HG03064 (cell line): ENCODE measurements around the gene NEU1.
"Not testable (repeated sequence)": the region's sequence is repeated elsewhere in the genome, so short reads cannot be mapped to it uniquely, and the experiment has no call there.

ENCODE experiments used
- ATAC-seq: cut with Tn5 transposase; IDR thresholded peaks from one replicate; pipeline ENCODE4 v1.9.1; 2021; ENCODE audit warnings: low read depth; ENCODE audit not compliant: unreplicated experiment

Gene NEU1

DNA sequence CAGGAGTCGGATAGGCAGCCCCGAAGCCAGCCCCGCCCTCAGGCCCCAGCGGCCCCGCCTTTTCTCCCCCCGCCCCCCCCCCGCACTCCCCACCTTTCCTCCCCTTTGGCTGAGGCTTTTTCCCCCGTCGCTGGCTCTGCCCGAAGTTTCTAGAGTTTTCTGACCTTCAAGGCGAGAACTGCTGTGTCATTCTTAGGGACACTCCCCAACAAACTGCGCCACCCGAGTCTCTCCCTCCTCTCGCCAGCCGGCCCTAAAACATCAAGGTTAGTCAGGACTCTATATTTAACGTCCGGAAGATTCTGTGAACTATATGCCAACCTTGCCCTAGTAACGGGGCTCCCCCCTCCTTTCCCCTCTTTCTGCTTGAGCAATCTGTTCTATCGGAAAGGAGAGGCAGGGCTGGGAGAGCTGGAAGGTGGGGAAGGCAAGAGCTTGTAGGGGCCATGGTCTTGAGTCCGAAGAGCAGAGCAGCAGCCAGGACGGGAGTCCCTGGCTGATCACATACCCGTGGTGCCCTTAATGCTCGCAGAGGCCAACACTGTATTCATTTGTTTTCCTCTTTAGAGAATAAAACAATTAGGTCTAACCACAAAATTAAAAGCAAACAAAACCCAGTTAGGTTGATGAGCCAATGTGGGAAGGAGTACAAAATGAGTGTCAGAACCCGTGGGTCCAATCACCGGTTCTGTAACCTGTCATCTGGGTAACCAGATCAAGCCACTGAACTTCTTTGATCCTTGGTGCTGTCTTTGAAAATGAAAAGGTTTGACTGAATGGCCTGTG, 40.4 kb downstream of the NEU1 start:
- ATAC-seq, result no peak

DNA sequence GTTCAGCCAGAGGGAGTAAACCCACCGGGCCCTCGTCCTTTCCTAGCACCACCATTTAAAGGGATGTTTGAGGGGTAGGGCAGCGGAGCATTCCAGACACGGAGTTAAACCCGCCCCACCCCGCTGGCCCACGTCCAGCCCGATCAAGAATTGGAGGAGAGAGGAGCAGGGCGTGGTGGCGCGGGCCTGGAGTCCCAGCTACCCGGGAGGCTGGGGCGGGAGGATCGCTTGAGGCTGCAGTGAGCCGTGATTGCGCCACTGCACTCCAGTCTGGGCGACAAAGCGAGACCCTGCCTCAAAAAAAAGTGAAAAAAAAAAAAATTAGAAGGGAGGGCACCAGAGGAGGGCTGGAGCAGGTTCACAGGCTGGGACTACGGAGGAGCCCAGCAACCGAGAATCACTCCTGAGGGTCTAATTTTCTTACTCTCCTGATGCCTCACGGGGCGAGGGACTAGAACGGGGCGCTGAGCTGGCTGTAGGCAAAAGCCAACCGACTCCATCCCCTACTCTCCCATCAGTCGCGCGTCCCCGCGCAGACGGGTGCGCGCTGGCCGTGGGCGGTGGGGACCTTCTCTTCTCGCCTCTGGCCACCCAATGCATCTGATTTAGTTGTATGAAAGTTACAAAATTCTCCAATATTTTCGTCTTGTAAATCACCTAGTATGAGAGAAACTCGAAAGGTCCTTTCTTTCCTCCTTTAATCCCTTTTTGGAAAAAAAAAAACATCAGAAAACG, 41.2 kb downstream of the NEU1 start:
- no peak for ATAC-seq

DNA sequence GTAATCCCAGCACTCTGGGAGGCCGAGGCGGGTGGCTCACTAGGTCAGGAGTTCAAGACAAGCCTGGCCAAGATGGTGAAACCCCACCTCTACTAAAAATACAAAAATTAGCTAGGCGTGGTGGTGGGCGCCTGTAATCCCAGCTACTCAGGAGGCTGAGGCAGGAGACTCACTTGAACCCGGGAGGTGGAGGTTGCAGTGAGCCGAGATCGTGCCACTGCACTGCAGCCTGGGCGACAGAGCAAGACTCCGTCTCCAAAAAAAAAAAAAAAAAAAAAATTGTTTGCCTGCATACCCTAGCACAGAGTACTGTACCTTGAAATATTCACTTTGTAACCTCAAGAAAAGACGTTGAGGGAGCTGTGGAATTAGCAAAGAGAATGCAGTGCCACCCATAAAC, 42.2 kb downstream of the NEU1 start:
- ATAC-seq, result not testable (repeated sequence)

DNA sequence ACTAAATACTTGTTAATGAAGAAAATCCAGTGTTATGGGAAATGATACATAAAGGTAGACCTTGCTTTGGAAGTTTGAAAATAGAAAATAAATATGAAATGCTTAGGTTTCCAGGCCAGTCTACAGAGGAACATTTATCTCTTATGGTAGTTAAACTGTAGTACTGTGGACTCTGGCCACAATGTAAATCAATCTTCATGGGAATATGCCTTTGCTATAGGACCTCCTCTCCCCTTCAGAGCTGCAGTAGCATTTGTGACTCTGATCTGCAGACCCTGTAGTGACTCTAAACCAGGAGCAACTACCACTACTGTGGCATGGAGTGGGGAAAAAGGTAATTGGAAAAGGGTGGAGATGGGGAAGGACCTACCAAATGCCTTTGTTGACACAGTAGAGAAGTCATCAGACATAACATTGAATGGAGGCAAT, 42.7 kb downstream of the NEU1 start:
- ATAC-seq, result no peak

DNA sequence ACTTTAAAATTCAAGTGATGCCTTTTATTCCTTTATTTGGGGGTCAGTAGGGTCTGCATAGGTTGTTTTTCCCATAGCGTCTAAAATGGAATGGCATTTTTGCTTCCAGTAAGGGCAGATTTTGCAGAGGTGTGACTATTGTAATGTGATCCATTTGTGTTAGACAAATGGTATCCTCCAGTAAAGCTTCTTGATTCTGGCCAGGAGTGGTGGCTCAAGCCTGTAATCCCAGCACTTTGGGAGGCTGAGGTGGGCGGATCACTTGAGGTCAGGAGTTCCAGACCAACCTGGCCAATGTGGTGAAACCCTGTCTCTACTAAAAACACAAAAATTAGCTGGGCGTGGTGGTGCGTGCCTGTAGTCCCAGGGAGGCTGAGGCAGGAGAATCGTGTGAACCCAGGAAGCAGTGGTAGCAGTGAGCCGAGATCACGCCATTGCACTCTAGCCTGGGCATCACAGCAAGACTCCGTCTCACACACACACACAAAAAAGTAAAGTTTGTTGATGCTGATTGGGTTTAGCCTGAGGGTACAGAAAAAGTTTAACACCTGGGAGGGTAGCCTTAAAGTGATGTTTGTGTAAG, 44.6 kb downstream of the NEU1 start:
- ATAC-seq, result not testable (repeated sequence)

DNA sequence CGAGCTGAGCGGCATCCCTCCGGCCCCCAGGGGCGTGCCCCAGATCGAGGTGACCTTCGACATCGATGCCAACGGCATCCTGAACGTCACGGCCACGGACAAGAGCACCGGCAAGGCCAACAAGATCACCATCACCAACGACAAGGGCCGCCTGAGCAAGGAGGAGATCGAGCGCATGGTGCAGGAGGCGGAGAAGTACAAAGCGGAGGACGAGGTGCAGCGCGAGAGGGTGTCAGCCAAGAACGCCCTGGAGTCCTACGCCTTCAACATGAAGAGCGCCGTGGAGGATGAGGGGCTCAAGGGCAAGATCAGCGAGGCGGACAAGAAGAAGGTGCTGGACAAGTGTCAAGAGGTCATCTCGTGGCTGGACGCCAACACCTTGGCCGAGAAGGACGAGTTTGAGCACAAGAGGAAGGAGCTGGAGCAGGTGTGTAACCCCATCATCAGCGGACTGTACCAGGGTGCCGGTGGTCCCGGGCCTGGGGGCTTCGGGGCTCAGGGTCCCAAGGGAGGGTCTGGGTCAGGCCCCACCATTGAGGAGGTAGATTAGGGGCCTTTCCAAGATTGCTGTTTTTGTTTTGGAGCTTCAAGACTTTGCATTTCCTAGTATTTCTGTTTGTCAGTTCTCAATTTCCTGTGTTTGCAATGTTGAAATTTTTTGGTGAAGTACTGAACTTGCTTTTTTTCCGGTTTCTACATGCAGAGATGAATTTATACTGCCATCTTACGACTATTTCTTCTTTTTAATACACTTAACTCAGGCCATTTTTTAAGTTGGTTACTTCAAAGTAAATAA, 45.3 kb downstream of the NEU1 start:
- ATAC-seq, result not testable (repeated sequence)

DNA sequence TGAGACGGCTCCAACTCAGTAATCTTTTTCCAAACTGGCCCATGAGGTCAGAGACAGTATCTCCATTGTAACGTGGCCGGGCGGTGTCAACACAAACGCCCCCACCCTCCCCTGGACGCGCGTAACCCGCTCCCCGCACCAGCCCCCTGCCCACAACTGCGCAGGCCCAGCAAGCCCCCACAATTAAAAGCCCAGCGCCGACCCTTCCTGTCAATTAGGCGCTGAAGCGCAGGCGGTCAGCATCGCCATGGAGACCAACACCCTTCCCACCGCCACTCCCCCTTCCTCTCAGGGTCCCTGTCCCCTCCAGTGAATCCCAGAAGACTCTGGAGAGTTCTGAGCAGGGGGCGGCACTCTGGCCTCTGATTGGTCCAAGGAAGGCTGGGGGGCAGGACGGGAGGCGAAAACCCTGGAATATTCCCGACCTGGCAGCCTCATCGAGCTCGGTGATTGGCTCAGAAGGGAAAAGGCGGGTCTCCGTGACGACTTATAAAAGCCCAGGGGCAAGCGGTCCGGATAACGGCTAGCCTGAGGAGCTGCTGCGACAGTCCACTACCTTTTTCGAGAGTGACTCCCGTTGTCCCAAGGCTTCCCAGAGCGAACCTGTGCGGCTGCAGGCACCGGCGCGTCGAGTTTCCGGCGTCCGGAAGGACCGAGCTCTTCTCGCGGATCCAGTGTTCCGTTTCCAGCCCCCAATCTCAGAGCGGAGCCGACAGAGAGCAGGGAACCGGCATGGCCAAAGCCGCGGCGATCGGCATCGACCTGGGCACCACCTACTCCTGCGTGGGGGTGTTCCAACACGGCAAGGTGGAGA, 47.4 kb downstream of the NEU1 start, which contains the start of the genes HSPA1A and HSPA1L:
Gene HSPA1A, plus strand, starts transcription at position 519 of the 814 bp plus-strand sequence. Its CDS starts 214 bp downstream, at position 733.
Gene HSPA1L, minus strand, starts transcription at position 259 of the 814 bp plus-strand sequence. CDS start 3,311 bp downstream, outside the sequence.
- no peak for ATAC-seq

DNA sequence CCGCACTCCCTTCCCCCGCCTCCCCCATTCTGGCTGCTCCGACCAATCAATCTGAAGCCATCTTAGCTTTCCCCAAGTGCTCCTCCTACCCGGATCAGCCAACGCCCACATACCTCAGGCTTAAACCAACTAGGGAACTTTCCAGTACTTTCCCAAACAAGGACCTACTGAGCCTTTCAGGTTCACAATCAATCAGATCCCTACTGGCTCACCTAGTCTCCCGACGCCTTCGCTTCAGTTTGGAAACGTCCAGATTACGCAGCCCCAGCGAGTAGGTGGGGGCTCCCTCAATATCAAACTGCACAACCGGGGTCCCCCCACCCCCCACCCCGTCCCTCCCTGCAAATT, 48.0 kb downstream of the NEU1 start:
- ATAC-seq, result no peak

DNA sequence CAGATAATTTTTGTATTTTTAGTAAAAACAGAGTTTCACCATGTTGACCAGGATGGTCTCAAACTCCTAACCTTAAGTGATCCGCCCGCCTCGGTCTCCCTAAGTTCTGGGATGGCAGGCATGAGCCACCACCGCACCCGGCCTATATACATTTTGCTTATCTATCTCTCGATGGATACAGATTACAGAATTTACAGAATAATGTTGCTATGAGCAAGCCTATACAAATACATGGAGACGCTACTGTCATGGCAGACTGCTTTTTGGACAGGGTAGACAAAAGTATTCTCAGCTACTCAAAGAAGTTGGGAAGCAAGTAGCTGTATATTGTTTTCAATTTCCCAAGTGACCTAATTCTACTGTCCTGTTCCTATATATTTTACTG, 49.2 kb downstream of the NEU1 start:
- no peak for ATAC-seq

DNA sequence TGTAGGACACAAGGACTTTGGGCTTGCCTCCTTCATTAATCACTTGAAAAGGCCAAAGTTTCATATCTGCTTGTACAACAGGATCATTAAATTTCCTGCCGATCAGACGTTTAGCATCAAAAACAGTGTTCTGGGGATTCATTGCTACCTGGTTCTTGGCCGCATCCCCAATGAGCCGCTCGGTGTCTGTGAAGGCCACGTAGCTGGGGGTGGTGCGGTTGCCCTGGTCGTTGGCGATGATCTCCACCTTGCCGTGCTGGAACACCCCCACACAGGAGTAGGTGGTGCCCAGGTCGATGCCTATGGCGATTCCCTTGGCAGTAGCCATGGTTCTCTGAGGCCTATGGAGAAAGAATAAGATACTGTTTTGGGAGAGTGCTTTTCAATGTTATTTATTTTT, 51.0 kb downstream of the NEU1 start:
- no peak for ATAC-seq

DNA sequence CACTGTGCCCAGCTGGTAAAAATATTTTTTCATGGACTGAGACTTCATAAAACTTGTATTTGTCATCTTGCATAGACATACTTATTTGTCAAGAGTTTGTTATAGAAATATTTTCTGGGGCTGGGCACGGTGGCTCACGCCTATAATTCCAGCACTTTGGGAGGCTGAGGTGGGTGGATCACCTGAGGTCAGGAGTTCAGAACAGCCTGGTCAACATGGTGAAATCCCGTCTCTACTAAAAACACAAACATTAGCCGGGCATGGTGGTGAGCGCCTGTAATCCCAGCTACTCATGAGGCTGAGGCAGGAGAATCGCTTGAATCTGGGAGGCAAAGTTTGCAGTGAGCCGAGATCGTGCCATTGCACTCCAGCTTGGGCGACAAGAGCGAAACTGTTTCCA, 54.0 kb downstream of the NEU1 start:
- not testable (repeated sequence) for ATAC-seq
